Measurements from ENCODE around the gene TANC1.
"Not testable (repeated sequence)": the region's sequence is repeated elsewhere in the genome, so short reads cannot be mapped to it uniquely, and the experiment has no call there.

Gene TANC1

GRCh38 chr2:159140070-159140769 lies 171.8 kb downstream of the TANC1 start:
- DNase-seq (ENCODE audit: low read depth), result no peak

- DNase-seq (ENCODE audit: low read depth), result not testable (repeated sequence)
These were observed 172.4 kb downstream of the TANC1 start for GRCh38 chr2:159140821-159141220.

GRCh38 chr2:159144776-159145614 lies 176.6 kb downstream of the TANC1 start:
- no peak for DNase-seq (ENCODE audit: low read depth)

- no peak for DNase-seq (ENCODE audit: low read depth)
These were observed 177.4 kb downstream of the TANC1 start for GRCh38 chr2:159145745-159146354.

GRCh38 chr2:159146996-159147666 lies 178.7 kb downstream of the TANC1 start:
- no peak for DNase-seq (ENCODE audit: low read depth)

GRCh38 chr2:159147690-159148089 lies 179.2 kb downstream of the TANC1 start:
- DNase-seq (ENCODE audit: low read depth), result no peak

- no peak for DNase-seq (ENCODE audit: low read depth)
These were observed 180.5 kb downstream of the TANC1 start for GRCh38 chr2:159148901-159149300.

- no peak for DNase-seq (ENCODE audit: low read depth)
These were observed 181.3 kb downstream of the TANC1 start for GRCh38 chr2:159149747-159150146.

- DNase-seq (ENCODE audit: low read depth), result no peak
These were observed 181.9 kb downstream of the TANC1 start for GRCh38 chr2:159150280-159150746.

- no peak for DNase-seq (ENCODE audit: low read depth)
These were observed 183.0 kb downstream of the TANC1 start for GRCh38 chr2:159151198-159152127.

GRCh38 chr2:159152128-159152778 lies 183.8 kb downstream of the TANC1 start:
- DNase-seq (ENCODE audit: low read depth), result no peak

- DNase-seq (ENCODE audit: low read depth), result no peak
These were observed 184.6 kb downstream of the TANC1 start for GRCh38 chr2:159153063-159153462.

GRCh38 chr2:159153463-159153862 lies 185.0 kb downstream of the TANC1 start:
- no peak for DNase-seq (ENCODE audit: low read depth)

- no peak for DNase-seq (ENCODE audit: low read depth)
These were observed 185.5 kb downstream of the TANC1 start for GRCh38 chr2:159153951-159154350.

- DNase-seq (ENCODE audit: low read depth), result no peak
These were observed 185.9 kb downstream of the TANC1 start for GRCh38 chr2:159154366-159154765.

- no peak for DNase-seq (ENCODE audit: low read depth)
These were observed 186.9 kb downstream of the TANC1 start for GRCh38 chr2:159155320-159155719.

GRCh38 chr2:159155791-159156190 lies 187.4 kb downstream of the TANC1 start:
- no peak for DNase-seq (ENCODE audit: low read depth)

- DNase-seq (ENCODE audit: low read depth), result no peak
These were observed 188.4 kb downstream of the TANC1 start for GRCh38 chr2:159156834-159157233.

GRCh38 chr2:159157361-159158209 lies 189.1 kb downstream of the TANC1 start:
- no peak for DNase-seq (ENCODE audit: low read depth)

- DNase-seq (ENCODE audit: low read depth), result no peak
These were observed 192.0 kb downstream of the TANC1 start for GRCh38 chr2:159160412-159160811.

Measured in activated T-cell treated with anti-CD3 and anti-CD28 coated beads for 24 hours (primary cell).